Subcutaneous abdominal adipose tissue (tissue), 5 donors: Measurements from ENCODE around the gene CD248.
"Not testable (repeated sequence)": the region's sequence is repeated elsewhere in the genome, so short reads cannot be mapped to it uniquely, and the experiment has no call there.

Experiments used
- H3K27ac ChIP-seq: one replicate; pipeline ENCODE4 v1.7.0; 2013; ENCODE audit warnings: low read depth, mild to moderate bottlenecking, inconsistent platforms, low read length, moderate library complexity
- H3K27me3 ChIP-seq, 5 donors: one replicate each; pipeline ENCODE4 v1.7.0; 2013; ENCODE audit warnings: low read length in 5 of 5, inconsistent platforms in 1 of 5; ENCODE audit not compliant: control insufficient read depth in 5 of 5, insufficient read depth in 4 of 5
- H3K36me3 ChIP-seq, 5 donors: one replicate each; pipeline ENCODE4 v1.7.0; 2013; ENCODE audit warnings: low read length in 5 of 5; ENCODE audit not compliant: control insufficient read depth in 5 of 5, insufficient read depth in 5 of 5
- H3K4me1 ChIP-seq, 5 donors: one replicate each; pipeline ENCODE4 v1.7.0; 2013; ENCODE audit warnings: low read length in 5 of 5, mild to moderate bottlenecking in 3 of 5, moderate library complexity in 1 of 5; ENCODE audit not compliant: control insufficient read depth in 5 of 5, insufficient read depth in 5 of 5
- H3K4me3 ChIP-seq, 5 donors: one replicate each; pipeline ENCODE4 v1.7.0; 2013; ENCODE audit warnings: low read length in 5 of 5, low read depth in 1 of 5
- H3K9ac ChIP-seq, 5 donors: one replicate each; pipeline ENCODE4 v1.7.0; 2013; ENCODE audit warnings: low read length in 5 of 5, mild to moderate bottlenecking in 4 of 5, moderate library complexity in 3 of 5
- H3K9me3 ChIP-seq, 5 donors: one replicate each; pipeline ENCODE4 v1.7.0; 2013; ENCODE audit warnings: low read length in 5 of 5; ENCODE audit not compliant: control insufficient read depth in 5 of 5
- donor health status: healthy.
- donor health status: healthy.
- donor health status: healthy.
- donor health status: healthy.
- donor health status: healthy.

The CD248 gene

GRCh38 chr11:66328031-66328301 is 11.1 kb upstream of the CD248 start:
- H3K27ac ChIP-seq, result peak overlapping the region; percentile 68
- peaks cover 23 to 57% (median 55%) of the 10 kb centered on the region in 5 donors for H3K4me1 ChIP-seq

GRCh38 chr11:66327171-66328030 is 10.6 kb upstream of the CD248 start:
- no peaks in the 10 kb centered on the region for H3K27me3 ChIP-seq
- peak overlapping the region in 1 of 5 donors; percentile 17 for H3K4me3 ChIP-seq
- H3K36me3 ChIP-seq, result peaks cover 0 to 5% (median 3%) of the 10 kb centered on the region in 5 donors
- peaks cover 23 to 63% (median 61%) of the 10 kb centered on the region in 5 donors for H3K4me1 ChIP-seq
- peak overlapping the region; percentile 68 for H3K27ac ChIP-seq
- no peaks in the 10 kb centered on the region for H3K9me3 ChIP-seq
- H3K9ac ChIP-seq, result no peak overlapping the region

More at GRCh38 chr11:66328031-66328301, 11.1 kb upstream of the CD248 start:
- no peak overlapping the region for H3K9ac ChIP-seq
- H3K27me3 ChIP-seq, result no peaks in the 10 kb centered on the region
- no peaks in the 10 kb centered on the region for H3K9me3 ChIP-seq
- H3K36me3 ChIP-seq, result peaks cover 0 to 11% (median 8%) of the 10 kb centered on the region in 5 donors
- peak overlapping the region in 3 of 5 donors; percentile 13 to 43 (median 38) for H3K4me3 ChIP-seq

- H3K9me3 ChIP-seq, result no peaks in the 10 kb centered on the region
- no peaks in the 10 kb centered on the region for H3K27me3 ChIP-seq
- peak overlapping the region in 1 of 5 donors; percentile 3 for H3K9ac ChIP-seq
- H3K27ac ChIP-seq, result peak overlapping the region; percentile 68
- H3K4me3 ChIP-seq, result peak overlapping the region in 1 of 5 donors; percentile 17
- H3K36me3 ChIP-seq, result no peaks in the 10 kb centered on the region
- H3K4me1 ChIP-seq, result peaks cover 27 to 72% (median 70%) of the 10 kb centered on the region in 5 donors
Measured at GRCh38 chr11:66326261-66327111, 9.6 kb upstream of the CD248 start.

GRCh38 chr11:66325263-66325671 is 8.4 kb upstream of the CD248 start:
- peaks cover 28 to 74% (median 72%) of the 10 kb centered on the region in 5 donors for H3K4me1 ChIP-seq
- no peaks in the 10 kb centered on the region for H3K36me3 ChIP-seq
- peak overlapping the region; percentile 67 for H3K27ac ChIP-seq
- peak overlapping the region in 1 of 5 donors; percentile 3 for H3K9ac ChIP-seq
- H3K4me3 ChIP-seq, result no peak overlapping the region
- no peaks in the 10 kb centered on the region for H3K27me3 ChIP-seq
- H3K9me3 ChIP-seq, result no peaks in the 10 kb centered on the region

- no peaks in the 10 kb centered on the region for H3K36me3 ChIP-seq
- H3K4me1 ChIP-seq, result peaks cover 28 to 74% (median 72%) of the 10 kb centered on the region in 5 donors
- no peaks in the 10 kb centered on the region for H3K9me3 ChIP-seq
- H3K4me3 ChIP-seq, result no peak overlapping the region
- H3K27ac ChIP-seq, result no peak overlapping the region
- no peaks in the 10 kb centered on the region for H3K27me3 ChIP-seq
- H3K9ac ChIP-seq, result no peak overlapping the region
Measured at GRCh38 chr11:66324664-66325063, 7.8 kb upstream of the CD248 start.

- H3K27me3 ChIP-seq, result no peaks in the 10 kb centered on the region
- H3K36me3 ChIP-seq, result no peaks in the 10 kb centered on the region
- no peaks in the 10 kb centered on the region for H3K9me3 ChIP-seq
- H3K4me1 ChIP-seq, result peaks cover 31 to 78% (median 76%) of the 10 kb centered on the region in 5 donors
- no peak overlapping the region for H3K4me3 ChIP-seq
- H3K27ac ChIP-seq, result no peak overlapping the region
- H3K9ac ChIP-seq, result no peak overlapping the region
Measured at GRCh38 chr11:66323684-66324083, 6.8 kb upstream of the CD248 start.

GRCh38 chr11:66322732-66323427 is 6.0 kb upstream of the CD248 start:
- Histone ChIP-seq H3K27me3 (no peaks in the 10 kb centered on the region), H3K4me1 (peaks cover 33 to 78% (median 76%) of the 10 kb centered on the region in 5 donors), H3K27ac (no peak overlapping the region), H3K4me3 (peak overlapping the region in 1 of 5 donors; percentile 23), H3K9ac (no peak overlapping the region), H3K36me3 (no peaks in the 10 kb centered on the region), H3K9me3 (no peaks in the 10 kb centered on the region)

GRCh38 chr11:66321606-66322005 is 4.8 kb upstream of the CD248 start:
- Histone ChIP-seq H3K9ac (no peak overlapping the region), H3K27me3 (no peaks in the 10 kb centered on the region), H3K36me3 (no peaks in the 10 kb centered on the region), H3K4me3 (no peak overlapping the region), H3K9me3 (no peaks in the 10 kb centered on the region), H3K27ac (peak overlapping the region; percentile 44), H3K4me1 (peaks cover 31 to 77% (median 75%) of the 10 kb centered on the region in 5 donors)

- peaks cover 28 to 77% (median 75%) of the 10 kb centered on the region in 5 donors for H3K4me1 ChIP-seq
Measured at GRCh38 chr11:66320748-66321147, 3.9 kb upstream of the CD248 start.

More at GRCh38 chr11:66320748-66321147, 3.9 kb upstream of the CD248 start:
- H3K4me3 ChIP-seq, H3K9ac ChIP-seq, H3K27me3 ChIP-seq, H3K9me3 ChIP-seq, H3K27ac ChIP-seq, H3K36me3 ChIP-seq: not testable (repeated sequence)
